Epithelial cell of proximal tubule (primary cell): ENCODE measurements around the gene RBMS2. TPM values are rescaled to one million over a fixed set of nuclear protein-coding genes. Genes with fewer than 3 reads are reported as not detected.

Experiments
- DNase-seq: peaks from one replicate; pipeline ENCODE4 v3.0.0-alpha.2; 2011; ENCODE audit warnings: low read depth
- H3K4me3 ChIP-seq: 2 replicates; pipeline ENCODE4 v1.5.1; 2011; ENCODE audit warnings: low read depth, mild to moderate bottlenecking, low read length
- total RNA-seq: library from RNA; depleted of rRNA; stranded (reverse); fragments of >200 nt; gene quantifications from 2 replicates; pipeline ENCODE4 v1.2.3, GENCODE V29; 2015
- TF ChIP-seq, protein P1 (sequence below): conservative IDR thresholded peaks from 2 replicates; pipeline ENCODE4 v1.5.1; 2012; ENCODE audit warnings: low read depth, mild to moderate bottlenecking, low read length

Gene RBMS2
- total RNA-seq, 1 donor from 2014 or later: 23.9 TPM

DNA sequence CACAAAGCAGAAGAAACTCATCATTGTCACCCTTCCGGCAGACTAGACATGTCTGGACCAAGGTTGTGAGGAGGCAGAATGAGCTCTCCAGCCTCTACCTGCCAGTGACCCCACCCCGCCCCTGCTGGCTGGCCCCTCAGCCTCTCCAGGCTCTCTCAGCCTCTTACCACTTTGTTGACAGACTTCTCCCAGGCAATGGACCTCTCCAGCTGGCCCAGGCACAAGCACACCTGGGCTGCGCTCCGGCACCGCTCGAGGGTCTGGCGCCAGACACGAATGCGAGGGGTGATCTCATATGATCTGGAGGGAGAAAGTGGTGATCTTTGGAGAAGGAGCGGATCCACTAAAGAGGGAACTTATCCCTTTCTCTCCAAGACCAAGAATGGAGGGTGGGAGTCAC is 78.2 kb downstream of the RBMS2 start:
- H3K4me3 ChIP-seq: no peak overlapping the region
- no peak for DNase-seq
- TF ChIP-seq, protein P1, sequence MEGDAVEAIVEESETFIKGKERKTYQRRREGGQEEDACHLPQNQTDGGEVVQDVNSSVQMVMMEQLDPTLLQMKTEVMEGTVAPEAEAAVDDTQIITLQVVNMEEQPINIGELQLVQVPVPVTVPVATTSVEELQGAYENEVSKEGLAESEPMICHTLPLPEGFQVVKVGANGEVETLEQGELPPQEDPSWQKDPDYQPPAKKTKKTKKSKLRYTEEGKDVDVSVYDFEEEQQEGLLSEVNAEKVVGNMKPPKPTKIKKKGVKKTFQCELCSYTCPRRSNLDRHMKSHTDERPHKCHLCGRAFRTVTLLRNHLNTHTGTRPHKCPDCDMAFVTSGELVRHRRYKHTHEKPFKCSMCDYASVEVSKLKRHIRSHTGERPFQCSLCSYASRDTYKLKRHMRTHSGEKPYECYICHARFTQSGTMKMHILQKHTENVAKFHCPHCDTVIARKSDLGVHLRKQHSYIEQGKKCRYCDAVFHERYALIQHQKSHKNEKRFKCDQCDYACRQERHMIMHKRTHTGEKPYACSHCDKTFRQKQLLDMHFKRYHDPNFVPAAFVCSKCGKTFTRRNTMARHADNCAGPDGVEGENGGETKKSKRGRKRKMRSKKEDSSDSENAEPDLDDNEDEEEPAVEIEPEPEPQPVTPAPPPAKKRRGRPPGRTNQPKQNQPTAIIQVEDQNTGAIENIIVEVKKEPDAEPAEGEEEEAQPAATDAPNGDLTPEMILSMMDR: no peak

DNA sequence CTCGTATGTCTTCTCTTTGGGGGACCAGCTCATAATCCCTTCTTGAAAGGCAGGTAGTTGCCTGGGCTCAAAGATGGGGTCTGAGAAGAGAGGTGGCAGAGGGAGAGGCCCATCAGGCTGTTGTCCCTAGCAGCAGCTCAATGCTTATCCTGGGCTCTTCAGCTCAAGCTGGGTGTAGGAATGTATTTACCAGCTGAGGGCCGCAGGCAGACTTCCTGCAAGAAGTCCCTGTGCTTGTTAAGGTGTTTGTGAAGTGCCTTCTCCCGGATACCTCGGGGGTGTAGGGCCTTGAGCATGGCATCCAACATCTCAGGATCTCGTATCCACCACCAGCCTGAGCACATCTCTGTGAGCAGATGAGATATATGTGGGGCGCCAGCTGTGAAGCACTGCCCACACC is 79.1 kb downstream of the RBMS2 start:
- H3K4me3 ChIP-seq: no peak overlapping the region
- no peak for DNase-seq
- TF ChIP-seq, protein P1: no peak

DNA sequence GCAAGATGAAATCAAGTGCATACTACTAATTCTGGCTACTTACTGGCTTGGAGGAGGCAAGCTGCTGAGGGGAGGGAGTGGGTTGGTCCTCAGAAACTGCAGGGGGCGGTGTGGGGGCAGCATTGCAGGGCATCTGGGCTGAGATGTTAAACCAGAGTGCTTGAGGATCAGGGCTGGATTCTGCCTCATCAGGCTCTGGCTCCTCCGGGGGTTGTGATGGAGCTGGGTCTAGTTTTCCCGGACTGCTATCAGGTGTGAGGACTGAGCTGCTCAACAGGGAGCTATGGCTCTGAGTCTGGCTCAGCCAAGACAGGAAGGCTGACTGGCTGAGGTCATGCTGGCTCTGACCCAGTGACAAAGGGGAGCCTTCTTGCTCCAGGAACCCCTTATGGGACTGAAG is 79.9 kb downstream of the RBMS2 start:
- DNase-seq: no peak
- TF ChIP-seq, protein P1: peak; percentile 32
- H3K4me3 ChIP-seq: no peak overlapping the region

DNA sequence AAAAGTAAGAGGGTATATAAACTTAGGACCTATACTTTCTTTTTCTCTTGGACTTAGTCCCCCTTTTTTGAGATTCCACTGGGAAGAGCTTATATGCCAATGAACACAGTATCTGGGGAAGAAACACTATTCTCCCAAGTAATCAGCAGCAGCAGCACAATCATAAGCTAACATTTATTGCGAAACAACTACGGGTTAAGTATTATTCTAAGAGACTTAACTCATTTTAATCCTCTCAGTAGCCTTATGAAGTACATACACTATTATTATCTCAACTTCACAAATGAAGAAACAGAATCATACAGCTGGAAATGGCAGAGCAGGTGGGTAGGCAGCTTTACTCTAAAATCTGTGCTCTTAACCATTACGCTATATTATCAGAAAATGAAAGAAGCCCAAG is 80.6 kb downstream of the RBMS2 start:
- no peak for DNase-seq
- H3K4me3 ChIP-seq: no peak overlapping the region
- TF ChIP-seq, protein P1: no peak

DNA sequence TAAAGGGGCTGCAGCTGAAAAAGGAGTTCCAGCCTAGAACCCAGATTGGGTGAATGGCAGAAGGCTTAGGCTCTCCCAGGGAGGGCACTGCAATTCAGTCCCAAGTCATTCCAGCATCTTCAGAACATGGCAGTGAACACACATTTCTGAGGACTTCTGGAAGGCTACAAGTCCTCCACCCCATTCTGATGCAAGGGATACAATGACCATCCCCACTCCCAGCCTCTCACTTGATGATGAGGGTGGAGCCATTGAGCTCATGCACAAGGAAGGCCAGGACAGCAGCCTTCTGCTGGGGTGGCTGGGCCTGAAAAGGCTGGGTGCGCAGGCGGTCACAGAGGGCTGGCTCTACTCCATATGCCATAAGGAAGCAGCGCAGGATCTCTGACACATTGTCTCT is 82.7 kb downstream of the RBMS2 start:
- TF ChIP-seq, protein P1: no peak
- H3K4me3 ChIP-seq: no peak overlapping the region

DNA sequence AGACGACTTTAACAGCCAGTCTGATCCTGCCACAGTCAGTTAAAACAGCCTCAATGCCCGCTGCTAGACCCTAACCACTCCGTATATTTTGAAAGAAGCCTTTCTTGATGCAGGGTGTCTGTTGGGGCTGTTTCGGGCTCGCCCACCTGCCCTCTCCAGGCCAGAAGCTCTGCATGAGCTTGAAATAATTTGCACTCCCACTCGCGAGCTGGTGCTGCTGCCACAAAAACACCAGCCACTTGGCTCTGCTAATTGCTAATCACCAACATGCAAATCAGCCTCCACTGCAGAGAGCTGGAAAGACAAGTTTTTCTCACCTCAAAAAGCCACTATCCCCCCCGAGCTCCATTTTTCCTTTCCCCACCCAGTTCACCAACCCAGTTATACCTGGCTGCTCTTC is 93.0 kb downstream of the RBMS2 start:
- TF ChIP-seq, protein P1: no peak
- H3K4me3 ChIP-seq: no peak overlapping the region
- no peak for DNase-seq

More for the DNA sequence above, 82.7 kb downstream of the RBMS2 start:
- no peak for DNase-seq

DNA sequence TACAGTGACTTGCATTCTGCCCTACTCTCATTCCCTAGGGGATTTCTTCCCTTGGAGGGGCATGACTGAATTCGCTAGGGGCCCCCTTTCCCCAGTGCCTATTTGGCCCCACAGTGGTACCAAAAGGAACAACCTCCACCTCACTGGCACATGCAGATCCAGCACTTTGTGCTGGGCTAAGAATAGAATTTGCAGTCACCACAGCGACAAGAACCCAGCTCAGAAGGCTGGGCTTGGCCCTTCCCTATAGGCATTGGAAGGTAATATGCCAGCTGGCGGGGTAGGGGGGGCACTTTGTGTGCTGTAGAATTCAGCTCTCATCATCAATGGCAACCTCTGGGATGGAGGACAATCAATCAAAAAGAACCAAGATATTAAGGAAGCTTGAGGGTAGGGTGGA is 94.6 kb downstream of the RBMS2 start:
- DNase-seq: no peak
- TF ChIP-seq, protein P1: no peak
- H3K4me3 ChIP-seq: no peak overlapping the region
